Measurements from ENCODE around the gene PDK2. TPM values are rescaled to one million over a fixed set of nuclear protein-coding genes. Genes with fewer than 3 reads are reported as not detected.

The PDK2 gene
- total RNA-seq, 6 experiments from 2014 or later = 26.6 to 35.6 (median 29.6) TPM

GRCh38 chr17:50080096-50080480 lies 15.1 kb upstream of the PDK2 start:
- no peak for DNase-seq
- Mint-ChIP-seq H3K36me3 (ENCODE audit: low read depth) (peaks cover 60% of the 10 kb centered on the region), H3K27me3 (ENCODE audit: insufficient read depth) (peaks cover 3% of the 10 kb centered on the region; the same call in 1 of the 2 replicates), H3K9me3 (no peaks in the 10 kb centered on the region), H3K4me1 (ENCODE audit: low read depth) (no peaks in the 10 kb centered on the region; the same call in 1 of the 2 replicates), H3K4me3 (no peak overlapping the region; the same call in 1 of the 2 replicates), H3K27ac (0 out of 2 replicates have a peak overlapping the region, but pooled peaks have one; percentile 15)
- TF ChIP-seq CTCF (IDR thresholded peaks at IDR 0.05) = no peak

GRCh38 chr17:50080827-50081226 lies 14.3 kb upstream of the PDK2 start:
- H3K36me3 Mint-ChIP-seq (ENCODE audit: low read depth) = peaks cover 63% of the 10 kb centered on the region
- no peak overlapping the region for H3K4me3 Mint-ChIP-seq
- DNase-seq = no peak
- no peaks in the 10 kb centered on the region; the same call in 1 of the 2 replicates for H3K4me1 Mint-ChIP-seq (ENCODE audit: low read depth)
- no peaks in the 10 kb centered on the region for H3K9me3 Mint-ChIP-seq
- no peak for TF ChIP-seq CTCF (IDR thresholded peaks at IDR 0.05)
- peaks cover 3% of the 10 kb centered on the region; the same call in 1 of the 2 replicates for H3K27me3 Mint-ChIP-seq (ENCODE audit: insufficient read depth)
- peak overlapping the region; percentile 66 for H3K27ac Mint-ChIP-seq

- no peak overlapping the region for H3K4me3 Mint-ChIP-seq
- no peak for DNase-seq
- H3K9me3 Mint-ChIP-seq = no peaks in the 10 kb centered on the region
- peaks cover 63% of the 10 kb centered on the region for H3K36me3 Mint-ChIP-seq (ENCODE audit: low read depth)
- H3K4me1 Mint-ChIP-seq (ENCODE audit: low read depth) = no peaks in the 10 kb centered on the region; the same call in 1 of the 2 replicates
- peak overlapping the region; percentile 66 for H3K27ac Mint-ChIP-seq
- no peak for TF ChIP-seq CTCF (IDR thresholded peaks at IDR 0.05)
- H3K27me3 Mint-ChIP-seq (ENCODE audit: insufficient read depth) = peaks cover 3% of the 10 kb centered on the region; the same call in 1 of the 2 replicates
These were observed 13.4 kb upstream of the PDK2 start for GRCh38 chr17:50081757-50082156.

GRCh38 chr17:50087246-50087911 lies 7.8 kb upstream of the PDK2 start:
- DNase-seq = peak; percentile 66
- no peaks in the 10 kb centered on the region for H3K4me1 Mint-ChIP-seq (ENCODE audit: low read depth)
- no peak overlapping the region for H3K4me3 Mint-ChIP-seq
- peak overlapping the region; percentile 52; the same call in 1 of the 2 replicates for H3K27ac Mint-ChIP-seq
- H3K27me3 Mint-ChIP-seq (ENCODE audit: insufficient read depth) = peaks cover 13% of the 10 kb centered on the region
- peak; percentile 98 for TF ChIP-seq CTCF (IDR thresholded peaks at IDR 0.05)
- H3K9me3 Mint-ChIP-seq = no peaks in the 10 kb centered on the region
- peaks cover 50% of the 10 kb centered on the region for H3K36me3 Mint-ChIP-seq (ENCODE audit: low read depth)

- Mint-ChIP-seq H3K4me3 (no peak overlapping the region), H3K27ac (peak overlapping the region; percentile 16; the same call in 1 of the 2 replicates)
- no peak for DNase-seq
These were observed 7.2 kb upstream of the PDK2 start for GRCh38 chr17:50087912-50088405.

More at GRCh38 chr17:50087912-50088405, 7.2 kb upstream of the PDK2 start:
- Mint-ChIP-seq H3K4me1 (ENCODE audit: low read depth) (peaks cover under 1% of the 10 kb centered on the region; the same call in 1 of the 2 replicates), H3K9me3 (no peaks in the 10 kb centered on the region), H3K27me3 (ENCODE audit: insufficient read depth) (peaks cover 15% of the 10 kb centered on the region), H3K36me3 (ENCODE audit: low read depth) (peaks cover 45% of the 10 kb centered on the region)
- no peak for TF ChIP-seq CTCF (IDR thresholded peaks at IDR 0.05)
